IMR-90 (cell line): ENCODE results near the gene KIF12.

Experiments used
- CTCF ChIP-seq: conservative IDR thresholded peaks from 2 replicates; pipeline ENCODE4 v1.5.1; 2012; ENCODE audit warnings: mild to moderate bottlenecking, low read depth, low read length, improper control_type of control experiment
- POLR2A ChIP-seq: IDR thresholded peaks from 2 replicates; pipeline ENCODE4 v1.6.1; 2012; ENCODE audit warnings: mild to moderate bottlenecking, low read depth, low read length

DNA sequence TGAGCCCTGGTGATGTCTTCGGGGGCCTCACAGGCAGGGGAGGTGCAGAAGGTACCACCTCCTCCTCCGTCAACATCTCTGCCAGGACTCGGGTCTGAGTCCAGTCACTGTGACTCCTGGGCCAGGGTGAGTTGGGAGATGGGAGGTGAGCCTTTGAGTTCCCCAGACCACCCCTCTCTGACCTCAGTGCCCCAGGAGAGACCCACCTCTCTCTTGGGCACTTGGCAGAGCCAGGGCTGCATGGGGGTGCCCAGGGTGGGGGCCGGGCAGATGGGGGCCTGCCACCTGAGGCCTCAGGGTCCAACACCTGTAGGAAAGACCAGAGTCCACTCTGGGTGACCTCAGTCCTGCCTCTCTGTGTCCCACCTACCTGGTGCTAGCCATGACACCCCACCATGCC, 6.8 kb downstream of the KIF12 start:
- TF ChIP-seq POLR2A (no peak), CTCF (no peak)
